SK-N-SH (cell line): Measurements from ENCODE around the gene CRMP1.

Source experiments
- CTCF ChIP-seq: fragments of 200-600 bp; sonication (generic); IDR thresholded peaks from 2 replicates; pipeline ENCODE4 v1.6.1; 2017; ENCODE audit warnings: antibody characterized with exemption, mild to moderate bottlenecking, moderate library complexity
- EP300 ChIP-seq, 2 experiments: IDR thresholded peaks; 2 replicates each; pipeline versions ENCODE4 v1.4.0 to v1.6.1; 2012; ENCODE audit warnings: borderline replicate concordance in 1 of 2, low read depth in 1 of 2, low read length in 1 of 2
- EZH2phosphoT487 ChIP-seq: fragments of 200-600 bp; sonication (generic); IDR thresholded peaks from 2 replicates; pipeline ENCODE4 v1.6.1; 2017; ENCODE audit warnings: low read depth, mixed run types, mild to moderate bottlenecking, antibody characterized with exemption, moderate library complexity, borderline replicate concordance
- GABPA ChIP-seq: IDR thresholded peaks from 2 replicates; pipeline ENCODE4 v1.4.0; 2012; ENCODE audit warnings: low read depth, mild to moderate bottlenecking
- MAX ChIP-seq: IDR thresholded peaks from 2 replicates; pipeline ENCODE4 v1.4.0; 2012; ENCODE audit warnings: low read depth
- NFIC ChIP-seq: IDR thresholded peaks from 2 replicates; pipeline ENCODE4 v1.4.0; 2012; ENCODE audit warnings: borderline replicate concordance
- POLR2AphosphoS5 ChIP-seq: IDR thresholded peaks from 2 replicates; pipeline ENCODE4 v1.6.1; 2012; ENCODE audit warnings: low read depth, low read length
- REST ChIP-seq: IDR thresholded peaks from 2 replicates; pipeline ENCODE4 v1.6.1; 2012; ENCODE audit warnings: mild to moderate bottlenecking, low read depth, low read length, moderate library complexity
- RFX5 ChIP-seq: IDR thresholded peaks from 2 replicates; pipeline ENCODE4 v1.6.1; 2012; ENCODE audit warnings: mild to moderate bottlenecking, improper control_type of control experiment, low read length
- RXRA ChIP-seq: IDR thresholded peaks from 2 replicates; pipeline ENCODE4 v1.4.0; 2012; ENCODE audit warnings: low read depth, mild to moderate bottlenecking, borderline replicate concordance
- SIN3A ChIP-seq: IDR thresholded peaks from 2 replicates; pipeline ENCODE4 v1.6.1; 2012; ENCODE audit warnings: low read depth, mild to moderate bottlenecking, low read length, moderate library complexity, borderline replicate concordance
- SMC3 ChIP-seq: IDR thresholded peaks from 2 replicates; pipeline ENCODE4 v1.6.1; 2012; ENCODE audit warnings: low read depth, low read length, improper control_type of control experiment
- USF2 ChIP-seq: fragments of 150-350 bp; IDR thresholded peaks from 2 replicates; pipeline ENCODE4 v1.6.1; 2017; ENCODE audit warnings: antibody characterized with exemption, low read length, low read depth, borderline replicate concordance
- YY1 ChIP-seq: IDR thresholded peaks from 2 replicates; pipeline ENCODE4 v1.4.0; 2012; ENCODE audit warnings: low read depth, mild to moderate bottlenecking

GRCh38 chr4:5825321-5826041, 67.4 kb downstream of the CRMP1 start:
- TF ChIP-seq REST, result no peak
- no peak for TF ChIP-seq CTCF
- no peak for TF ChIP-seq GABPA
- no peak for TF ChIP-seq RXRA
- no peak for TF ChIP-seq SIN3A
- TF ChIP-seq USF2, result no peak
- TF ChIP-seq YY1, result no peak
- TF ChIP-seq RFX5, result no peak
- TF ChIP-seq EZH2phosphoT487, result no peak
- TF ChIP-seq EP300 (IDR thresholded peaks at IDR 0.05; ENCODE audit: borderline replicate concordance in 1 of 2, low read depth in 1 of 2, low read length in 1 of 2), result no peak
- no peak for TF ChIP-seq SMC3
- no peak for TF ChIP-seq POLR2AphosphoS5
- TF ChIP-seq MAX, result no peak
- no peak for TF ChIP-seq NFIC
